PC-3 (cell line): Measurements from ENCODE around the gene FYN. TPM values are rescaled to one million over a fixed set of nuclear protein-coding genes. Genes with fewer than 3 reads are reported as not detected.

Source experiments
- ATAC-seq: fragments of 200-7000 bp; cut with Tn5 transposase; 2 replicates; pipeline ENCODE4 v1.9.1; 2020; ENCODE audit warnings: mild to moderate bottlenecking, moderate library complexity
- BruUV-seq: library from RNA; stranded (reverse); fragments of 400-500 nt; replicated peaks from 2 replicates; lab custom pipeline; 2021; lab: Mats Ljungman, UMichigan
- CTCF ChIA-PET: fragments of 300-600 bp; sonication (Branson Sonifier 250); formaldehyde crosslinking; loops from one replicate; lab custom pipeline; 2022; ENCODE audit warnings: antibody characterized with exemption; lab: Charles Lee
- POLR2A ChIA-PET: fragments of 300-600 bp; sonication (Branson Sonifier 250); formaldehyde crosslinking; loops from one replicate; lab custom pipeline; 2022; ENCODE audit warnings: antibody characterized with exemption; ENCODE audit not compliant: unreplicated experiment; lab: Charles Lee
- DNase-seq: peaks from one replicate; pipeline ENCODE4 v3.0.0-alpha.2; 2015
- H2AFZ ChIP-seq: fragments of 300-600 bp; sonication (generic); 2 replicates; pipeline ENCODE4 v1.6.0; 2016; ENCODE audit warnings: antibody characterized with exemption, low read length
- H3F3A ChIP-seq: fragments of 300-600 bp; sonication (generic); one replicate; pipeline ENCODE4 v1.6.0; 2017; ENCODE audit warnings: antibody characterized with exemption, low read length, control low read depth, mild to moderate bottlenecking; ENCODE audit not compliant: unreplicated experiment
- H3K27ac ChIP-seq: fragments of 300-600 bp; sonication (generic); 2 replicates; pipeline ENCODE4 v1.5.1; 2016; ENCODE audit warnings: mild to moderate bottlenecking, low read length
- H3K27me3 ChIP-seq: fragments of 300-600 bp; sonication (generic); 2 replicates; pipeline ENCODE4 v1.6.1; 2016; ENCODE audit warnings: low read length, mixed read lengths
- H3K36me3 ChIP-seq: fragments of 300-600 bp; sonication (generic); 2 replicates; pipeline ENCODE4 v1.6.1; 2016; ENCODE audit warnings: low read depth, mixed run types, low read length, mixed read lengths
- H3K4me1 ChIP-seq: fragments of 300-600 bp; sonication (generic); 2 replicates; pipeline ENCODE4 v1.5.1; 2016; ENCODE audit warnings: low read length; ENCODE audit not compliant: insufficient read depth
- H3K4me2 ChIP-seq: fragments of 300-600 bp; sonication (generic); 2 replicates; pipeline ENCODE4 v1.6.0; 2016; ENCODE audit warnings: low read length
- H3K4me3 ChIP-seq: fragments of 300-600 bp; sonication (generic); 2 replicates; pipeline ENCODE4 v1.5.1; 2016; ENCODE audit warnings: mild to moderate bottlenecking, low read length, mixed read lengths
- H3K79me2 ChIP-seq: fragments of 300-600 bp; sonication (generic); 2 replicates; pipeline ENCODE4 v1.6.1; 2017; ENCODE audit warnings: low read length, mixed read lengths
- H3K9ac ChIP-seq: fragments of 300-600 bp; sonication (generic); 2 replicates; pipeline ENCODE4 v1.6.0; 2016; ENCODE audit warnings: mild to moderate bottlenecking, low read length
- H3K9me2 ChIP-seq: fragments of 300-600 bp; sonication (generic); replicated peaks from 2 replicates; pipeline ENCODE4 v1.6.1; 2016; ENCODE audit warnings: mixed run types, low read length, mixed read lengths
- H3K9me3 ChIP-seq: fragments of 300-600 bp; sonication (generic); 2 replicates; pipeline ENCODE4 v1.6.1; 2016; ENCODE audit warnings: low read length, mixed read lengths
- H4K20me1 ChIP-seq: fragments of 300-600 bp; sonication (generic); 2 replicates; pipeline ENCODE4 v1.6.1; 2016; ENCODE audit warnings: low read length, mixed read lengths
- CTCF ChIP-seq: fragments of 300-600 bp; sonication (generic); conservative IDR thresholded peaks from 2 replicates; pipeline ENCODE4 v1.5.1; 2017; ENCODE audit warnings: antibody characterized with exemption, low read depth, mild to moderate bottlenecking, low read length
- EZH2 ChIP-seq: fragments of 300-600 bp; sonication (generic); IDR thresholded peaks from one replicate; pipeline ENCODE4 v1.6.1; 2017; ENCODE audit warnings: antibody characterized with exemption, mild to moderate bottlenecking, low read length; ENCODE audit not compliant: unreplicated experiment
- EZH2phosphoT487 ChIP-seq: fragments of 300-600 bp; sonication (generic); IDR thresholded peaks from 2 replicates; pipeline ENCODE4 v1.6.1; 2018; ENCODE audit warnings: mild to moderate bottlenecking, antibody characterized with exemption, low read length, borderline replicate concordance
- intact Hi-C: fragments of 100-400 bp; cut with micrococcal nuclease; formaldehyde crosslinking; loops from 2 replicates; pipeline ENCODE4 v1.9.0; 2023
- total RNA-seq: library from RNA; depleted of rRNA; stranded (reverse); fragments of >200 nt; gene quantifications from 2 replicates; pipeline ENCODE4 v1.2.3, GENCODE V29; 2014

FYN gene
- total RNA-seq, 1 experiment from 2014 or later, result 27.6 TPM

GRCh38 chr6:111701146-111701545, 172.1 kb downstream of the FYN start:
- TF ChIP-seq EZH2phosphoT487 (no peak), CTCF (no peak), EZH2 (no peak)
- POLR2A ChIA-PET, result no interaction called here
- Histone ChIP-seq H3K9ac (no peak overlapping the region), H3K27me3 (no peaks in the 10 kb centered on the region), H2AFZ (no peak overlapping the region), H3K4me3 (no peak overlapping the region), H3K9me2 (no peaks in the 10 kb centered on the region), H3F3A (no peaks in the 10 kb centered on the region), H3K4me2 (no peak overlapping the region), H3K4me1 (no peaks in the 10 kb centered on the region), H3K9me3 (no peaks in the 10 kb centered on the region), H3K27ac (no peak overlapping the region), H3K79me2 (no peaks in the 10 kb centered on the region), H3K36me3 (no peaks in the 10 kb centered on the region), H4K20me1 (no peaks in the 10 kb centered on the region)
- DNase-seq (no peak), ATAC-seq (no peak)
- intact Hi-C loops, result no loop called here
- BruUV-seq, result no TSS peak
- CTCF ChIA-PET, result no interaction called here

DNA sequence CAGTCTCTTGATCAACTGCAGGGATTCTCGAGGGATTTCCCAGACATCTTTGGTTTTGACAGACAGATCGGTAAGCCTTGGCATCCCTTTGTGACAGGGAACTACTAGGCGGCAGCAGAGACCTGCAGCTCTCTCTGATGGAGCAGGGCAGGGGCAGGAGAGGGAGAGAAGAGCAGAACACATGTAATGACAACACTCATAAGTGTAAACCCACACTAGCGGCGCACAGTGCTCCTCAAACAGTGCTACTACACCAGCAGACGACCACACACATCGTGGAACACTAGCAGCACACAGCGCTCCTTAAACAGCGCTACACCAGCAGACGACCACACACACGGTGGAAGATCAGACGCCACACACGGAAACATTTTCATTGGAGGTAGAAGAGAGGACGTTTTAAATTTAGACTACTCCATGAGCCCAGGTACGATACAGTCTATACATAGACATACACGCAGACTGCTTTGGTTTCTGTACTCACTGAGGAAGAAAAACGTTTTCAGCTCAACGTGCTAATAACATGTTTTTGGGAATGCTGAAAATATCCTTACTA, 173.0 kb downstream of the FYN start:
- H3K9ac ChIP-seq, result no peak overlapping the region
- no peaks in the 10 kb centered on the region for H3K4me1 ChIP-seq
- H2AFZ ChIP-seq, result no peak overlapping the region
- CTCF ChIA-PET, result no interaction called here
- no peak for TF ChIP-seq CTCF
- TF ChIP-seq EZH2, result no peak
- TF ChIP-seq EZH2phosphoT487, result no peak
- no TSS peak for BruUV-seq
- H3K36me3 ChIP-seq, result no peaks in the 10 kb centered on the region
- no peaks in the 10 kb centered on the region for H3F3A ChIP-seq
- no peaks in the 10 kb centered on the region for H3K9me3 ChIP-seq
- no peaks in the 10 kb centered on the region for H3K9me2 ChIP-seq
- no peaks in the 10 kb centered on the region for H4K20me1 ChIP-seq
- no peak for ATAC-seq
- intact Hi-C loops, result no loop called here
- no peaks in the 10 kb centered on the region for H3K27me3 ChIP-seq
- no peak overlapping the region for H3K27ac ChIP-seq
- no peak overlapping the region for H3K4me2 ChIP-seq
- POLR2A ChIA-PET, result no interaction called here
- H3K4me3 ChIP-seq, result no peak overlapping the region
- no peak for DNase-seq
- no peaks in the 10 kb centered on the region for H3K79me2 ChIP-seq

DNA sequence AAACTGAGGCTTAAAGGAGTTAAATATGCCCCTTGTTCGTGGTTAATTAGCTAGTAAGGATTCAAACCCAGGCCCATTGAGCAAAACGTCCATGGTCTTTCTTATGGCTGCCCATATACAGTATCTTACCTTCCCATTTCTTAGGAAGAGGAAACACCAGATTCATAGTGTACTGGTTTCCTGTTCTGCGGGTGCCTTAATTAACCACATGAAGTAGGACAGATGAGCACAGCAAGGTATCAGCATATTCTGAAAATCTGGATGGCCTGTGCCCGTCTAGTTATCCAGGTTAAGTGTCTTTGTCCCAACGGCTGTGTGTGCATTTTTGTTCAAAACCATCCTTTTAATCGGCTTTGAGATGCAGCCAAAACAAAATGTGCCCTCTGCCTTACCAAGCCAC, 174.1 kb downstream of the FYN start:
- ChIA-PET CTCF (no interaction called here), POLR2A (no interaction called here)
- H4K20me1 ChIP-seq, result no peaks in the 10 kb centered on the region
- no peak overlapping the region for H3K9ac ChIP-seq
- no peaks in the 10 kb centered on the region for H3K4me1 ChIP-seq
- BruUV-seq, result no TSS peak
- no peaks in the 10 kb centered on the region for H3K79me2 ChIP-seq
- intact Hi-C loops, result no loop called here
- H3K27ac ChIP-seq, result no peak overlapping the region
- H3K4me2 ChIP-seq, result no peak overlapping the region
- no peaks in the 10 kb centered on the region for H3K36me3 ChIP-seq
- H3F3A ChIP-seq, result no peaks in the 10 kb centered on the region
- no peak for DNase-seq
- H2AFZ ChIP-seq, result no peak overlapping the region
- no peaks in the 10 kb centered on the region for H3K9me3 ChIP-seq
- TF ChIP-seq EZH2 (no peak), CTCF (no peak), EZH2phosphoT487 (no peak)
- no peaks in the 10 kb centered on the region for H3K27me3 ChIP-seq
- no peaks in the 10 kb centered on the region for H3K9me2 ChIP-seq
- no peak for ATAC-seq
- no peak overlapping the region for H3K4me3 ChIP-seq
